ENCODE data around the gene OR1J4. TPM values are rescaled to one million over a fixed set of nuclear protein-coding genes. Genes with fewer than 3 reads are reported as not detected.

The OR1J4 gene
- polyA plus RNA-seq, 1 of the 3 experiments (the other 2 are of a cell fraction), result 0.07 TPM

DNA sequence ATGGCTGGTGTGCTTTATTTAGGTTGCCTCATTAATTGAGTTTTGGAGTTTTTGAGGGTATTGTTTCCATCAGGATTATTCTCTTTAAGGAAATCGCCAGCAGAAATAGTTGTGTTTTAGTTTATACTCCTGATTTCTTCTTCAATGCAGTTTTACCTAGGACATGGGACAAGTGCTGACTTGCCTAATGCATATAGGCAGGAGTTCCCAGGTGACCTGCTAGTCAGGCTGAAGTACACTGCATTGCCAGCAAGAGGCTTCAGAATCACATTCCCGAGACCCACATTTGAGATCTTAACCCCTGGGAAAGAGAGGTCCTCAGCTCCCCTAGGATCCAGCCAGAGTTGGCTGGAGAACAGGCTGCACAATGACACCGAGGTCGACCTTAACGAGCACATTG, 32.4 kb downstream of the OR1J4 start:
- no peak overlapping the region for H3K4me3 ChIP-seq (ENCODE audit: low read depth in 2 of 2, low read length in 1 of 2)
- TF ChIP-seq PBX3 (IDR thresholded peaks at IDR 0.05), result no peak
- TF ChIP-seq FOXM1 (IDR thresholded peaks at IDR 0.05; ENCODE audit: low read depth), result no peak
- TF ChIP-seq RCOR1 (IDR thresholded peaks at IDR 0.05; ENCODE audit: low read length), result no peak
- no peak for TF ChIP-seq ELF1 (IDR thresholded peaks at IDR 0.05)
- no peak for TF ChIP-seq MEF2A (IDR thresholded peaks at IDR 0.05; ENCODE audit: borderline replicate concordance, low read depth)
- no peak for TF ChIP-seq CHD2 (IDR thresholded peaks at IDR 0.05; ENCODE audit: low read length, partially characterized antibody)
- TF ChIP-seq GABPA (IDR thresholded peaks at IDR 0.05; ENCODE audit: low read depth), result no peak
- TF ChIP-seq TAF1 (IDR thresholded peaks at IDR 0.05; ENCODE audit: borderline replicate concordance, low read depth, low read length), result no peak
- no peak for TF ChIP-seq MXI1 (IDR thresholded peaks at IDR 0.05; ENCODE audit: low read depth, low read length)
- no peak for TF ChIP-seq EZH2phosphoT487 (IDR thresholded peaks at IDR 0.05; ENCODE audit: borderline replicate concordance, low read depth)
- no peak for TF ChIP-seq RFX5 (IDR thresholded peaks at IDR 0.05; ENCODE audit: low read length)
- TF ChIP-seq NRF1 (IDR thresholded peaks at IDR 0.05; ENCODE audit: low read depth, low read length), result no peak
- TF ChIP-seq SMC3 (IDR thresholded peaks at IDR 0.05; ENCODE audit: low read depth, low read length), result no peak
- TF ChIP-seq NFIC (IDR thresholded peaks at IDR 0.05; ENCODE audit: borderline replicate concordance), result no peak
- TF ChIP-seq RAD21 (IDR thresholded peaks at IDR 0.05; ENCODE audit: low read length), result no peak
- TF ChIP-seq, protein P1, sequence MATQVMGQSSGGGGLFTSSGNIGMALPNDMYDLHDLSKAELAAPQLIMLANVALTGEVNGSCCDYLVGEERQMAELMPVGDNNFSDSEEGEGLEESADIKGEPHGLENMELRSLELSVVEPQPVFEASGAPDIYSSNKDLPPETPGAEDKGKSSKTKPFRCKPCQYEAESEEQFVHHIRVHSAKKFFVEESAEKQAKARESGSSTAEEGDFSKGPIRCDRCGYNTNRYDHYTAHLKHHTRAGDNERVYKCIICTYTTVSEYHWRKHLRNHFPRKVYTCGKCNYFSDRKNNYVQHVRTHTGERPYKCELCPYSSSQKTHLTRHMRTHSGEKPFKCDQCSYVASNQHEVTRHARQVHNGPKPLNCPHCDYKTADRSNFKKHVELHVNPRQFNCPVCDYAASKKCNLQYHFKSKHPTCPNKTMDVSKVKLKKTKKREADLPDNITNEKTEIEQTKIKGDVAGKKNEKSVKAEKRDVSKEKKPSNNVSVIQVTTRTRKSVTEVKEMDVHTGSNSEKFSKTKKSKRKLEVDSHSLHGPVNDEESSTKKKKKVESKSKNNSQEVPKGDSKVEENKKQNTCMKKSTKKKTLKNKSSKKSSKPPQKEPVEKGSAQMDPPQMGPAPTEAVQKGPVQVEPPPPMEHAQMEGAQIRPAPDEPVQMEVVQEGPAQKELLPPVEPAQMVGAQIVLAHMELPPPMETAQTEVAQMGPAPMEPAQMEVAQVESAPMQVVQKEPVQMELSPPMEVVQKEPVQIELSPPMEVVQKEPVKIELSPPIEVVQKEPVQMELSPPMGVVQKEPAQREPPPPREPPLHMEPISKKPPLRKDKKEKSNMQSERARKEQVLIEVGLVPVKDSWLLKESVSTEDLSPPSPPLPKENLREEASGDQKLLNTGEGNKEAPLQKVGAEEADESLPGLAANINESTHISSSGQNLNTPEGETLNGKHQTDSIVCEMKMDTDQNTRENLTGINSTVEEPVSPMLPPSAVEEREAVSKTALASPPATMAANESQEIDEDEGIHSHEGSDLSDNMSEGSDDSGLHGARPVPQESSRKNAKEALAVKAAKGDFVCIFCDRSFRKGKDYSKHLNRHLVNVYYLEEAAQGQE (IDR thresholded peaks at IDR 0.05; ENCODE audit: low read depth, low read length), result no peak
- TF ChIP-seq GATA2 (CRISPR knock-in tag; IDR thresholded peaks at IDR 0.05), result no peak
- TF ChIP-seq EP300 (IDR thresholded peaks at IDR 0.05; ENCODE audit: borderline replicate concordance in 1 of 2, low read depth in 1 of 2, low read length in 1 of 2), result no peak
- no peak for TF ChIP-seq TCF12 (IDR thresholded peaks at IDR 0.05)
- TF ChIP-seq POLR2AphosphoS5 (IDR thresholded peaks at IDR 0.05; ENCODE audit: low read depth, low read length), result no peak
- no peaks in the 10 kb centered on the region for H3K9me3 ChIP-seq
- no peaks in the 10 kb centered on the region; a peak in 1 of 4 replicates for H3K4me1 ChIP-seq (ENCODE audit: control insufficient read depth in 1 of 2, insufficient read depth in 2 of 2, low read depth in 1 of 2, low read length in 1 of 2)
- no peak overlapping the region for H3K9ac ChIP-seq
- POLR2A ChIA-PET, result no interaction called here
- no peak overlapping the region for H3K4me2 ChIP-seq
- H3K27me3 ChIP-seq (ENCODE audit: insufficient read depth), result no peaks in the 10 kb centered on the region
- H3K9me2 ChIP-seq, result no peaks in the 10 kb centered on the region
- no peak for DNase-seq
- no peak overlapping the region for H2AFZ ChIP-seq (ENCODE audit: low read depth)
- H3K36me3 ChIP-seq (replicated peaks in 1 of 2; ENCODE audit: control insufficient read depth in 1 of 2, insufficient read depth in 2 of 2, low read length in 1 of 2), result no peaks in the 10 kb centered on the region
- 3% methylated on average over 5 of the region's 5 CpGs for WGBS (ENCODE audit: low lambda C conversion rate)
- H4K20me1 ChIP-seq (ENCODE audit: insufficient read depth), result no peaks in the 10 kb centered on the region
- H3K79me2 ChIP-seq (ENCODE audit: insufficient read depth), result no peaks in the 10 kb centered on the region
- no peak overlapping the region for H3K27ac ChIP-seq (ENCODE audit: low read depth in 2 of 2, low read length in 1 of 2)
- CTCF ChIA-PET, result no interaction called here
- no peaks in the 10 kb centered on the region for H3F3A ChIP-seq (replicated peaks; ENCODE audit: insufficient read depth)

All from SK-N-SH (cell line).